HL-60 (cell line): ENCODE results near the gene CIROP.

Experiments
- CTCF ChIP-seq: IDR thresholded peaks from one replicate; pipeline ENCODE4 v1.5.1; 2011; ENCODE audit warnings: low read length, control low read depth, inconsistent platforms; ENCODE audit not compliant: insufficient read depth
- GABPA ChIP-seq: IDR thresholded peaks from 2 replicates; pipeline ENCODE4 v1.6.1; 2012; ENCODE audit warnings: low read depth
- POLR2AphosphoS5 ChIP-seq: IDR thresholded peaks from 2 replicates; pipeline ENCODE4 v1.6.1; 2012; ENCODE audit warnings: low read depth
- REST ChIP-seq: IDR thresholded peaks from 2 replicates; pipeline ENCODE4 v1.6.1; 2012; ENCODE audit warnings: low read depth; ENCODE audit not compliant: insufficient replicate concordance

GRCh38 chr14:23104070-23104590, 659 bp downstream of the CIROP start:
- no peak for TF ChIP-seq CTCF
- TF ChIP-seq REST, result no peak
- no peak for TF ChIP-seq POLR2AphosphoS5
- no peak for TF ChIP-seq GABPA
